Transverse colon (tissue), 4 donors: ENCODE measurements around the gene LMF1. TPM values are rescaled to one million over a fixed set of nuclear protein-coding genes. Genes with fewer than 3 reads are reported as not detected.
"Not testable (repeated sequence)": the region's sequence is repeated elsewhere in the genome, so short reads cannot be mapped to it uniquely, and the experiment has no call there.

Experiments
- DNase-seq: peaks from one replicate; pipeline ENCODE4 v3.0.0-alpha.2; 2019
- H3K27ac ChIP-seq, 4 donors: fragments of 200-600 bp; sonication (generic); 2 replicates each; pipeline ENCODE4 v1.5.1; 2016 to 2018; ENCODE audit warnings: inconsistent platforms in 4 of 4
- H3K27me3 ChIP-seq: fragments of 200-600 bp; sonication (generic); 2 replicates; pipeline ENCODE4 v1.5.1; 2017; ENCODE audit warnings: inconsistent platforms
- H3K36me3 ChIP-seq, 4 donors: fragments of 200-600 bp; sonication (generic); 2 replicates each; pipeline ENCODE4 v1.5.1; 2017 to 2019; ENCODE audit warnings: inconsistent platforms in 4 of 4
- H3K4me1 ChIP-seq, 4 donors: fragments of 200-600 bp; sonication (generic); 2 replicates each; pipeline ENCODE4 v1.5.1; 2017 to 2020; ENCODE audit warnings: inconsistent platforms in 4 of 4
- H3K4me3 ChIP-seq, 4 donors: fragments of 200-600 bp; sonication (generic); 1 replicate in 1 of 4; 2 replicates in 3 of 4; pipeline versions ENCODE4 v1.5.1 to v1.6.1; 2017 to 2019; ENCODE audit warnings: inconsistent platforms in 4 of 4
- H3K9me3 ChIP-seq, 2 donors: fragments of 200-600 bp; sonication (generic); 2 replicates each; pipeline ENCODE4 v1.5.1; 2017 to 2019; ENCODE audit warnings: inconsistent platforms in 2 of 2
- EP300 ChIP-seq: sonication (generic); formaldehyde crosslinking; IDR thresholded peaks from one replicate; pipeline ENCODE4 v1.6.1; 2017; ENCODE audit warnings: antibody characterized with exemption, low read depth
- POLR2A ChIP-seq: fragments of 450-650 bp; IDR thresholded peaks from one replicate; pipeline ENCODE4 v1.6.1; 2016; ENCODE audit warnings: antibody characterized with exemption, mild to moderate bottlenecking, moderate library complexity
- POLR2AphosphoS5 ChIP-seq, 3 donors: sonication (generic); formaldehyde crosslinking; IDR thresholded peaks; one replicate each; pipeline ENCODE4 v1.6.1; 2016; ENCODE audit warnings: antibody characterized with exemption in 3 of 3
- WGBS, 2 donors: methylation state at CpG; one replicate each; pipeline ENCODE4 v1.1.5; 2018; ENCODE audit warnings: low coverage in 1 of 2; 5-methylcytosine and 5-hydroxymethylcytosine counted together
- in situ Hi-C, 4 donors: fragments of 200-750 bp; cut with MboI; loops; one replicate each; pipeline versions ENCODE4 v1.15.0 to v1.15.1; 2017; ENCODE audit warnings: low sequenced_read_pairs in 3 of 4, low pct_ligation_motif_present in 1 of 4, low pct_unique_long_range_greater_than_20kb in 1 of 4
- intact Hi-C: fragments of 100-400 bp; cut with DNase I; formaldehyde crosslinking; loops from one replicate; pipeline ENCODE4 v1.15.1; 2023; ENCODE audit warnings: low total_unique reads
- total RNA-seq, 4 donors: library from RNA; depleted of rRNA; stranded (reverse); fragments of >200 nt; gene quantifications; one replicate each; pipeline ENCODE4 v1.1.0, GENCODE V29; 2016
- TF ChIP-seq, protein P1 (sequence below), 5 experiments: fragments of 200-600 bp in 3 of 5; fragments of 450-650 bp in 2 of 5; sonication (generic) in 3 of 5; IDR thresholded peaks; 1 replicate in 2 of 5; 2 replicates in 3 of 5; pipeline ENCODE4 v1.5.1; 2016 to 2017; ENCODE audit warnings: antibody characterized with exemption in 5 of 5, inconsistent platforms in 3 of 5, mild to moderate bottlenecking in 2 of 5, moderate library complexity in 1 of 5

Gene LMF1
- total RNA-seq, 4 donors from 2014 or later = 15.9 to 34.8 (median 19.6) TPM

DNA sequence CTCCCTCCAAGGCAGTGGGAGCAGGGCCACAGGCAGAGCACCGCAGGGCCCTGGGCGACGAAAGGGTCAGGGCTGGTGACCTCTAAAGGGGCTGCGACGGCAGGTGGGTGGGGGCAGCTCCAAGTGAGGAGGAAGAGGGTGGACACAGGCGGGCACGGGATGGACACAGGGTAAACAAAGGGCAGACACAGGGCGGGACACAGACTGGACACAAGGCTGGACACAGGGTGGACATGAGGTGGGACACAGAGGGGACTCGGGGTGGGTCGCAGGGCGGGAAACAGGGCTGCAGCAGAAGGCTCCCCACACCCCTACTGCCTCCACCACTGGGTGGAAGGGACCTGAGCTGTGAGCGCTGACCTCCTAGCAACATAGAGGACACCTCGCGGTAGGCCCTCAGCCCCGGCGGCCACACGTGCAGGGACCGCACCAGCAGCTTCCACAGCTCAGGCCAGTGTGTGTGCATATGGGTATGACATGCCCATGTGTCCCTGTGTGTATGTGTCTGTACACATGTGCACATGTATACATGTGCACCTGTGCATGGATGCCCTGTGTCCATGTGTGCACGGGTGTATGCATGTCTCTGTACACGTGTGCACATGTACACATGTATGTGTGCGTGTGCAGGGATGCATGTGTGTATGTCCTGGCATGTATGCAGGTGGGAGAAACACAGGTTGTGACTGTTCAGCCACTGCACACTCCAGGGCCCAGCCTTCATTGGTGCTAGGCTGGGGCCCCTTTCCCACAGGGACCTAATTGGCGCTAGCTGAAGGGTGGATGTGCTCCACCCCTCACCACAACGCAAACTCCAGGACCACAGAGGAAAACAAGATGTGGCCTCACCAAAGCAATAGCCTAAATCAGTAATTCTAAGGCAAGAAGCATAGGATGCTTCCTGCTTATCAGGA is 7.6 kb downstream of the LMF1 start:
- 89% methylated on average over 23 of the region's 23 CpGs; no CpG with 5 or more reads in 1 of the 2 donors for WGBS, 2 donors
- no peak for DNase-seq
- Histone ChIP-seq H3K27ac (peak overlapping the region; percentile 48 to 70 (median 57)), H3K27me3 (no peaks in the 10 kb centered on the region), H3K4me3 (peak overlapping the region in 1 of 4 donors; percentile 35), H3K9me3 (no peaks in the 10 kb centered on the region), H3K4me1 (peaks cover 0 to 22% (median 7%) of the 10 kb centered on the region in 4 donors), H3K36me3 (no peaks in the 10 kb centered on the region)
- in situ Hi-C loops (no loop called here), intact Hi-C loops (no loop called here)
- TF ChIP-seq, protein P1, sequence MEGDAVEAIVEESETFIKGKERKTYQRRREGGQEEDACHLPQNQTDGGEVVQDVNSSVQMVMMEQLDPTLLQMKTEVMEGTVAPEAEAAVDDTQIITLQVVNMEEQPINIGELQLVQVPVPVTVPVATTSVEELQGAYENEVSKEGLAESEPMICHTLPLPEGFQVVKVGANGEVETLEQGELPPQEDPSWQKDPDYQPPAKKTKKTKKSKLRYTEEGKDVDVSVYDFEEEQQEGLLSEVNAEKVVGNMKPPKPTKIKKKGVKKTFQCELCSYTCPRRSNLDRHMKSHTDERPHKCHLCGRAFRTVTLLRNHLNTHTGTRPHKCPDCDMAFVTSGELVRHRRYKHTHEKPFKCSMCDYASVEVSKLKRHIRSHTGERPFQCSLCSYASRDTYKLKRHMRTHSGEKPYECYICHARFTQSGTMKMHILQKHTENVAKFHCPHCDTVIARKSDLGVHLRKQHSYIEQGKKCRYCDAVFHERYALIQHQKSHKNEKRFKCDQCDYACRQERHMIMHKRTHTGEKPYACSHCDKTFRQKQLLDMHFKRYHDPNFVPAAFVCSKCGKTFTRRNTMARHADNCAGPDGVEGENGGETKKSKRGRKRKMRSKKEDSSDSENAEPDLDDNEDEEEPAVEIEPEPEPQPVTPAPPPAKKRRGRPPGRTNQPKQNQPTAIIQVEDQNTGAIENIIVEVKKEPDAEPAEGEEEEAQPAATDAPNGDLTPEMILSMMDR (IDR thresholded peaks at IDR 0.05) = no peak
- TF ChIP-seq POLR2A (no peak), POLR2AphosphoS5 (IDR thresholded peaks at IDR 0.05) (no peak)

DNA sequence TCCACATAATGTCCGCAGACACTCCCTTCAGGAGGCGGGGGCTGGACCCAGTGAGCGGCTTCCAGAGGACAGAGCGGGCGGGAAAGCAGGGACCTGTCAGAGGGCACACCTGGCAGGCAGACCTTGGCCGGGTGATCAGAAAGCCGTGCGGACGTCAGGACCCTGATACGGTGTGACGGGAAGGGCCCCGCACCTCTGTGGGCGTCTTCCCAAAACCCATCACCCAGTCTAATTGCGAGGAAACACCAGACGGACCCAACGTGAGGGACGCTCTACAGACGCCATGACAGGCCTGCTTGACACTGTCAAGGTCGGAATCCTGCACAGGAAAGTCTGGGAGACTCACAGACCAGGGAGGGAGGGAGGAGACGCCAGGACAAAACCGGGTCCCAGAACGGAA is 8.4 kb downstream of the LMF1 start:
- no peak overlapping the region for H3K27ac ChIP-seq
- WGBS, 2 donors = 90 to 91% methylated on average over 9 to 22 of the region's 22 CpGs
- H3K4me1 ChIP-seq = peaks cover 0 to 22% (median 7%) of the 10 kb centered on the region in 4 donors
- H3K27me3 ChIP-seq = no peaks in the 10 kb centered on the region
- in situ Hi-C loops (no loop called here), intact Hi-C loops (no loop called here)
- H3K4me3 ChIP-seq = no peak overlapping the region
- DNase-seq = no peak
- H3K36me3 ChIP-seq = no peaks in the 10 kb centered on the region
- TF ChIP-seq, protein P1 (IDR thresholded peaks at IDR 0.05) = no peak
- TF ChIP-seq POLR2A (no peak), EP300 (no peak), POLR2AphosphoS5 (IDR thresholded peaks at IDR 0.05) (no peak)
- no peaks in the 10 kb centered on the region for H3K9me3 ChIP-seq

DNA sequence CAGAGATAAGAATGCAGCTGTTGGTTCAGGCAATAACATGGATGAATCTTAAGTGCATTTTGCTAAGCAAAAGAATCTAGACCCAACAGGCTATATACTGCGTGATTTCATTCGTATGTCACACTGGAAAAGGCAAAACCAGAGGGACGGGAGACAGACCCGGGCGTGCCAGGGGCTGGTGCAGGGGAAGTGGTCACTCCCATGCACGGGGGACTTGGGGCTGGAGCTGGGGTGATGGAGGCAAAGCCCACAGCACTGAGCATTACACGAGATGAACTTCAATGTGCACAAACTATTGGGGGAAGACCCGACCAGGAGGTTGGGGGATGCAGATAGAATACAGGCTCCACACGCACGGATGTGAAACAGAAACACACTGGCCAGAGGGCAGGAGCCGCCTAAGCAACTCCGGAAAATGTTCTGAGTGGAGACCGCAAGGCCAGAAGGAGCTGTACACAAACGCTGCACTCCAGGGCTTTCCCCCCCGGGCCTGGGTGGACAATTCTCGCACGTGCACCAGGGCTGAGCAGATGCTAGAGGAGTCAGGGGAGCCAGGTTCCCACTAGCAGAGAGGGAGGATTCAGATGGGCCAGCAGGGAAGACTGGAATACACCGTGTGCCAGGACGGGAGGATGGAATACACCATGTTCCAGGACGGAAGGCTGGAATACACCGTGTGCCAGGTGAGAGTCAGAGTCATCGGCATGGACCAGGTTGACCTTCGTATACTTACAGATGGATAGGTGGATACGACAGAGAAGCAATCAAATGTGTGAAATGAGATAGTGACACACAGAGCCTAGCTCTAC is 11.3 kb downstream of the LMF1 start:
- no peaks in the 10 kb centered on the region for H3K9me3 ChIP-seq
- intact Hi-C loops = no loop called here
- 88 to 95% methylated on average over 9 to 24 of the region's 24 CpGs for WGBS, 2 donors
- H3K36me3 ChIP-seq = no peaks in the 10 kb centered on the region
- no peak overlapping the region for H3K4me3 ChIP-seq
- H3K27me3 ChIP-seq = no peaks in the 10 kb centered on the region
- TF ChIP-seq EP300 (no peak), POLR2AphosphoS5 (IDR thresholded peaks at IDR 0.05) (no peak), POLR2A (no peak)
- TF ChIP-seq, protein P1 (IDR thresholded peaks at IDR 0.05) = no peak
- H3K27ac ChIP-seq = no peak overlapping the region
- peaks cover 0 to 14% (median 5%) of the 10 kb centered on the region in 4 donors for H3K4me1 ChIP-seq
- DNase-seq = no peak
- in situ Hi-C loops = no loop called here

DNA sequence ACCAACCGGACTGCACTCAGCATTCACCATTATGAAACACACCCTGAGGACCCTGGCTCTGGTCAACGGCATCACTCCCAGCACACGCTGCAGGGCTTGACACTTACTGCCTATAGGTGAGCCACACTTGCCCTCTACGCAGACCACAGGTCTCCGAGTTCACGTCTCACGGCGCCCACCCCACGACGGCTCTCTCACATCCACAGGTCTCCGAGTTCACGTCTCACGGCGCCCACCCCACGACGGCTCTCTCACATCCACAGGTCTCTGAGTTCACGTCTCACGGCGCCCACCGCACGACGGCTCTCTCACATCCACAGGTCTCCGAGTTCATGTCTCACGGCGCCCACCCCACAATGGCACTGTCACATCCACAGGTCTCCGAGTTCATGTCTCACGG is 15.0 kb downstream of the LMF1 start:
- H3K27ac ChIP-seq, H3K9me3 ChIP-seq, DNase-seq, H3K27me3 ChIP-seq, intact Hi-C loops, H3K4me1 ChIP-seq, in situ Hi-C loops, H3K4me3 ChIP-seq: not testable (repeated sequence)
- WGBS, 2 donors = 83 to 93% methylated on average over 9 to 27 of the region's 27 CpGs
- peaks cover 0 to 10% (median 0%) of the 10 kb centered on the region in 4 donors for H3K36me3 ChIP-seq

DNA sequence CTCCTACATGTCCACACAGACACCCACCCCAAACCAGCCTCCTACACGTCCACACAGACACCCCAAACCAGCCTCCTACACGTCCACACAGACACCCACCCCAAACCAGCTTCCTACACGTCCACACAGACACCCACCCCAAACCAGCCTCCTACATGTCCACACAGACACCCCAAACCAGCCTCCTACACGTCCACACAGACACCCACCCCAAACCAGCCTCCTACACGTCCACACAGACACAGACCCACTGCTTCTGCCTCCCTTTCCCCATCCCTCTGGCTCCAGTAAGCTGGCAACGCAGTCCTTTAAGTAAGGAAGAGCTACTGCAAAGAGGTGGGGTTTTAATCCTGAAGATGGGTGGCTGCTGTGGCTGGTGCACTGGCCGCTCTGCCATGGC is 17.0 kb downstream of the LMF1 start:
- intact Hi-C loops, H3K4me1 ChIP-seq, H3K27me3 ChIP-seq, DNase-seq, H3K27ac ChIP-seq, in situ Hi-C loops, H3K9me3 ChIP-seq, H3K4me3 ChIP-seq: not testable (repeated sequence)
- 96 to 100% methylated on average over 1 to 2 of the region's 7 CpGs for WGBS, 2 donors
- peaks cover 0 to 10% (median 0%) of the 10 kb centered on the region in 4 donors for H3K36me3 ChIP-seq
